HG03066 (cell line): ENCODE data around the gene OCSTAMP.

Experiments
- ATAC-seq: cut with Tn5 transposase; IDR thresholded peaks from one replicate; pipeline ENCODE4 v1.9.1; 2021; ENCODE audit warnings: low read depth; ENCODE audit not compliant: unreplicated experiment

OCSTAMP gene

GRCh38 chr20:46550461-46550860 is at the start of gene OCSTAMP:
OCSTAMP (minus strand) TSS chr20:46550654; CDS start chr20:46550560, 94 bp downstream.
- ATAC-seq = no peak

- no peak for ATAC-seq
Observed at GRCh38 chr20:46599227-46599987, 49.0 kb upstream of the OCSTAMP start.

- no peak for ATAC-seq
Observed at GRCh38 chr20:46595933-46596332, 45.5 kb upstream of the OCSTAMP start.

GRCh38 chr20:46594725-46595124 is 44.3 kb upstream of the OCSTAMP start:
- ATAC-seq = no peak

GRCh38 chr20:46592580-46593362 is 42.3 kb upstream of the OCSTAMP start:
- ATAC-seq = no peak

- no peak for ATAC-seq
Observed at GRCh38 chr20:46590443-46590842, 40.0 kb upstream of the OCSTAMP start.

GRCh38 chr20:46588532-46589511 is 38.4 kb upstream of the OCSTAMP start:
- ATAC-seq = no peak

GRCh38 chr20:46587986-46588385 is 37.5 kb upstream of the OCSTAMP start:
- ATAC-seq = no peak

- ATAC-seq = no peak
Observed at GRCh38 chr20:46586724-46587123, 36.3 kb upstream of the OCSTAMP start.

GRCh38 chr20:46584508-46584907 is 34.1 kb upstream of the OCSTAMP start:
- no peak for ATAC-seq

GRCh38 chr20:46583411-46584214 is 33.2 kb upstream of the OCSTAMP start:
- no peak for ATAC-seq

- ATAC-seq = no peak
Observed at GRCh38 chr20:46582648-46583047, 32.2 kb upstream of the OCSTAMP start.

- no peak for ATAC-seq
Observed at GRCh38 chr20:46581391-46581790, 30.9 kb upstream of the OCSTAMP start.

- ATAC-seq = no peak
Observed at GRCh38 chr20:46580613-46581205, 30.3 kb upstream of the OCSTAMP start.

GRCh38 chr20:46578745-46579144 is 28.3 kb upstream of the OCSTAMP start:
- ATAC-seq = no peak

GRCh38 chr20:46576774-46577395 is 26.4 kb upstream of the OCSTAMP start:
- ATAC-seq = no peak

- ATAC-seq = no peak
Observed at GRCh38 chr20:46575937-46576461, 25.5 kb upstream of the OCSTAMP start.

GRCh38 chr20:46575394-46575793 is 24.9 kb upstream of the OCSTAMP start:
- no peak for ATAC-seq
